HG03469 (cell line): ENCODE measurements around the gene DNMBP.
"Not testable (repeated sequence)": the region's sequence is repeated elsewhere in the genome, so short reads cannot be mapped to it uniquely, and the experiment has no call there.

Experiments
- ATAC-seq: cut with Tn5 transposase; IDR thresholded peaks from one replicate; pipeline ENCODE4 v1.9.1; 2021; ENCODE audit warnings: mild to moderate bottlenecking, moderate library complexity, moderate number of reproducible peaks; ENCODE audit not compliant: unreplicated experiment

The DNMBP gene

DNA sequence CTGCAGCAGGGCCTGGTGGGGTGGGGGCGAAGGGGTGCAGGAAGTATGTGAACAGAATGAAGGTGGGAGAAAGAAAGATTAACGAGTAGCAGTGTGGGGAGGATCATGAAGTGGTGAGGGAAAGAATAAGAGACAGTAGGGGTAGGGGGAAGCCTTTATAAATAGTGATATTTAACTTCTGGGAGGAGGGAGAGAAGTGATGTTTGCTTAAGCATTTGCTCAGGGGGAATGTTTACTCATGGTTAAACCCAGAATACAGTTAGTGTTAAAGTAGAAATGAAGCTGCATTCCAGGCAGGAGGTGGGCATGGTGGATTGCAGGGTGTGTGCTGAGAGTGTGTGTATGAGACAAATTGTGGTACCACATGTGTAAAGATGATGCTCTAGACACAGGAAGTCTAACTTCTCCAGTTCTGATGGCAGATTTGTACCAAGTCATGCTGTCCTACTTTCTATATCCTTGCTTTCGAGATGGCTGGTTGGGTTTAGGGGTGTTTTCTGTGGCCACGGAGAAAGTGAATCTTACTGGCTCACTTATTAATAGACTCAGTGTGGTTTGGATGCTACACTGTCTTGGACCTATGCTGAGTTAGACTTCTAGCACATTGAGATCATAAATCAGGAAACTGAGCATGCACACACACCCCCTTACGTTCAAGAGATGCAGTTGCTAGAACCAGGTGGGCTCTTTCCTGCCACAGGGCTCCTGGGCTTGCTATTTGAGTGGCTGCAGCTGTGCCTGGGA lies 10.6 kb upstream of the DNMBP start:
- peak; percentile 75 for ATAC-seq

DNA sequence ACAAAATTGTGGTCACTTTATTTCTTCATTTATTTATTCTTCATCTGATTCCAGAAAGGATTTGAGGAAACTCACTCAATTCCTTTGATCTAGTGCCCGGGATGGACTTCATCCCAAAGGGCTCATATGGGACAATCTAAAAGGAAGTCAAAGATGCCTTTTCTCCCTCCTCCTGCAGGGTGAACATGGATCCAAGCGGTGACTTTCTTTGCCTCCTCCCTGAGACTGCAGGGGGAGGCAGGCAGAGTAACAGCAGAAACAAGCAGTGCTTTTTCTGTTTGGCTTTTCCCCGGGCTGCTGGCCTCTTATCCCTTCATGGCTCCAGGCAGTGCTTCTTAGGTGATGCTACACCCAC lies 10.0 kb upstream of the DNMBP start:
- no peak for ATAC-seq

DNA sequence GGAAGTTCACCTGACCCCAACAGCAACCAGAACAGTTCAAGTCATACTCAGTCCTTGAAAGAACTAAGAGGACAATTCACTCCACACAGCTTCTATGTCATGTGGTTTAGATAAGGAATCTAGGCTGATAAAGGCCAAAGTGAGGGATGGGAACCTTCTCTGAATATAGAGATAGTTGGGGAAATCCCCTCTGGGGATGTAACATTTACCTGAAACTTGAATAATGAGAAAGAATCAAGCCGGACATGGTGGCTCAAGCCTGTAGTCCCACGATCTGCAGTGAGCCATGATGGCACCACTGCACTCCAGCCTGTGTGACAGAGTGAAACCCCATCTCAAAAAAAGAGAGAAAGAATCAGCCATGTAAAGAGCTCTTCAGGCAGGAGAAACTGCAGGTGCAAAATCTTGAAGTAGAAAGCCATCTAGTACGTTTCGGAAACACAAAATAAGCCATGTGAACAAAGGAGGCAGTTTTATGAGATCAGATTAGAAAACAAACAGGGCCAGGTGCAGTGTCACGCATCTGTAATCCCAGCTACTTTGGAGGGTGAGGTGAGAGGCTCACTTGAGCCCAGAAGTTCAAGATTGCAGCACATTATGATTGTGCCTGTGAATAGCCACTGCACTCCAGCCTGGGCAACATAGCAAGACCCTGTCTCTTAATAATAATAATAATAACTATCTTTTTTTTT lies 4.5 kb upstream of the DNMBP start:
- ATAC-seq: peak; percentile 55

DNA sequence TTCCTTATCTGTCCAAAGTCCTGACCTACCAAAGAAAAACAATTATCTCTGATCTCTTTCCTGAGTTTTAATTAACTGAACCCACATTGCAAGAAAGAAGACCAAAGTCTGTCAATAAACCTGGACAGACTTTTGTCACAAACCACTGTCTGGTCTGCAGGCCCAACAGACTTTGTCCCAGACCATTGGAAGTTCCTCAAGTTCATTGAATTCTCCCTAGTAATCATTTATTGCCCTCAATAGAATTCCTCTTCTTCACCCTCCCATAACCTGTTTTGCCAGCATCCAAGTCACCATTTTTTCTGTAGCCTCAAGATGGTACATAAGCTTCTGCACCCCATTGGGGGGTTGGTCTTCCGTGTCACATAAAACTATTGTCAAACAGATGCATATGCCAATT lies 3.9 kb upstream of the DNMBP start:
- no peak for ATAC-seq

DNA sequence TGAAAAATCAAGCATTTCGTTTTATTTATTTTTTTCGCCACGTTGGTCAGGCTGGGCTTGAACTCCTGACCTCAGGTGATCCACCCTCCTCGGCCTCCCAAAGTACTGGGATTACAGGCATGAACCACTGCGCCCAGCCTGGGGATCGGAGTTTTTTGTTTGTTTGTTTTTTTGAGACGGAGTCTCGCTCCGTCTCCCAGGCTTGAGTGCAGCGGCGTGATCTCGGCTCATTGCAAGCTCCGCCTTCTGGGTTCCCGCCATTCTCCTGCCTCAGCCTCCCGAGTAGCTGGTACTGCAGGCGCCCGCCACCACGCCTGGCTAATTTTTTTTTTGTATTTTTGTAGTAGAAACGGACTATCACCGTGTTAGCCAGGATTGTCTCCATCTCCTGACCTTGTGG lies 2.2 kb upstream of the DNMBP start:
- ATAC-seq: not testable (repeated sequence)

DNA sequence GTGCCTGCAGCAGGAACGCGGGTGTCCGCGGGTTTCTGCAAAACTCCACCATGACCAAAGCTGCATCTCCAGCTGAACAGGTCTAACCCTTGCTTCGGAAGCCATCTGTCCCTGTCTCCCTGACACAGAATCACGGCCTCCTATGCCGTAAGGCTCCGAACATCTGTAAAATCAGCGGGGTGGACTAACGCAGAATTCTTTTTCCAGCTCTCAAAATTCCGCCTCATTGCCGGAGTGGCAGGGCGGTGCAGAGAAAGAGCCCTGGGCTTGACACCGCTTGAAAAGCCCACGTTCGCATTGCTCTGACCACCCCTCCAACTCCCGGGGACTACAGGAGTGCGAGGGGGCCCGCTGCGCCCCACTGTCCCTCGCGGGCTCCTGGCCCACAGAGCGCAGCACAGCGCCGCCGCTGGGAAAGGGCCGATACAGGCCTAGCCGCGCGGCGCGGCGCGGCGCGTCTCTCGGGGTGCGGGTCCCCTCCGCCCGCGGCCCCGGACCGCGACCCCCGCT lies 409 bp downstream of the DNMBP start:
- peak; percentile 22 for ATAC-seq

DNA sequence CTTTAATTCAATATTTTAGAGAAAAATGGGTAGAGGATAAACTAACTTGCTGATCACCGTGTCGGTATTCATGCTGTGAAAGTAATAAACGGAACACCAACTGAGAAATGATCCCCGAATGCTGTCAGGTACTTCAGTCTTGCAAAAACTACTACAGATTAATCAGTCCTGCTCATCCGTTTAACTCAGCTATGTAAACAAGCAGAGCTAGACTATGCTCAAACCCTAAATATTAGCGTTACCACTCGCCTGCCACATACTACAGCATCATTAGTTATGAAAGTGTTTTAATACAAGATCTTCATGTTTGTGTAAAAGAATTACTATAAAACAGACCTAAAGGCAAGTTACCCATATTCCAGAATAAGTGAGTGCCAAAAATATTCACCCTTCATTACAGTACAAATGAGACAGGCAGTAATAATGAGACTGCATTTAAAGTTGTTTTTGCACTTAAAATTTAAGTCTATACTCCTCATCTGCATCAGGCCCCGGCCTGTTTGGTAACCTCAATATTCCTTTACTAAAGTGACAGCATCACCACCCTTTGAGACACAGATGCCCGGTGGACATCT lies 952 bp downstream of the DNMBP start:
- no peak for ATAC-seq

DNA sequence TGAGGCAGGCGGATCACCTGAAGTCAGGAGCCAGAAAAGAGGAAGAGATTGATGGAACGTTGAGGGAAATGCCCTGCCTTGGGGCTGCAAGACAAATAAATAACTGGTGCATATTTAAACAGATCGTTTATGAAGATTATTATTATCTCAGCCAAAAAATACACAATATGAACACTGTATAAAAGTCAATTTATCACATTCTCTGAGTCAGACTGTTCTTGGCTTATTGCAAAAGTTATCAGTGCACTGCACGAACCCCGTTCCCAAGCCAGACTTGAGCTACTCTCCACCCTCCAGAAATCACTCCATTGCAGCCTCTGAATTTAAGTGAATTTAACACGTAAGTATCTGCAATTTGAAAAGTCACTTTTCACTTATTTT lies 1.6 kb downstream of the DNMBP start:
- ATAC-seq: no peak

DNA sequence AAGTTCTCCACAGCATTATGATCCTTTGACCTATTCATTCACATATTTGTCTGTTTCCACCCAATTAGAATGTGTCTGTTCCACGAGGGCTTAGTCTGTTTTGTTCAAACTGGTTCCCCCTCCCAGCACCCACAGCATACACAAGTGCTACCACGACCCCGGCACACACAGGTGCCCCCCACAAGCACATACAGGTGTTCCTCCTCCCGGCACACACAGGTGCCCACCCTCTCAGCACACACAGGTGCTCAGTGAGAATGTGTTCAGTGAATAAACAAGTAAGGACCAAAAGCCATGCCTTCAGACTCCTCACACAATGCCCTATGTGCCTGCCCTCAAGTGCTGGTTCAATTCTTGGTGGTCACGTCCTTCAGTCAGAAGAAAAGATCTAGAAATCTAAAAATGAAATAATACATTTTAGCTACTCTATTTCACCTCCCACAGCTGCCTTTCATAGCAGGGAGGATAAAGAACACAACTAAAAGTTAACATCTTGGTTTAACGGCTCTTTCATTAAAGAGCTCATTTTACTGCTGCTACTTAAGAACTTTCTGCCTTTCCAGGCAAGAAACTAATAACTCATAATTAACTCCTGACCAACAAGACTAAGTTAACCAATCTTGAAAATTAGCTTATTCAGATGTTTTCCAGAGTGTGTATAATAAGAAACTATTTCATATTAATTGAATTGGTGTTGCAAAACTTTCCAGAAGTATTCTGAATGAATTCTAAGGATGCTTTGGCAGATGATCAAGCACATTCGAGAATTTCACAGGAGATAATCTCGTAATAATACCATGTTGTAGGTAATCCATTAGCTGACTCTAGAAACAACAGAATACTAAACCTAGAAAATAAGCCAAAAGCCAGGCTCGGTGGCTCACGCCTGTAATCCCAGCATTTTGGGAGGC lies 2.3 kb downstream of the DNMBP start:
- no peak for ATAC-seq

DNA sequence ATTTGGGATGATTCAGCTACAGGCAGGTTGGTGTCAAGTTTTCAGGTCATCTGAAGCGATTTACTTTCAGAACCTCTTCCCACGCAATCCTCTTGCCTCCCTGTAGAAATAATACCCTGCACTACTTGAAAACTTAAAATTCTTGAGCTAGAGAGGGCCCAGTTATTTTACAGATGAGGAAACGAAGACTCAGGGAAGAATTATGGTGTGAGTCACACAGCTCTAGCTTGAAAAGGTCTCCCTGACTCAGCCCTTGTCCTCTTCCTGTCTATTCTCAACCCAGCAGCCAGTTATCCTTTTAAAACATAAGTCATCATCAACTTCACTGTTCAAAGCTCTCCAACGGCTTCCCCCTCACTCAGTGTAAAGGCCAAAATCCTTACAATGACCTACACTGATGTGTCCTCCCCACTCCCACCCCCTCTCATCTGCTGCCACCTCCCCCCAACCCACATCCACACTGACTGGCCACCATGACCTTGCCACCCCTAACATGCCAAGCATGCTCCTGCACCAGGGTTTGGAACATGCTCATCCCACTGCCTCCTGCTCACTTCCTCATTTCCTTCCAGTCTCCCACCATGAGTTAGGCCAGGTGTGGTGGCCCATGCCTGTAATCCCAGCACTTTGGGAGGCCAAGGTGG lies 3.4 kb downstream of the DNMBP start:
- ATAC-seq: no peak

DNA sequence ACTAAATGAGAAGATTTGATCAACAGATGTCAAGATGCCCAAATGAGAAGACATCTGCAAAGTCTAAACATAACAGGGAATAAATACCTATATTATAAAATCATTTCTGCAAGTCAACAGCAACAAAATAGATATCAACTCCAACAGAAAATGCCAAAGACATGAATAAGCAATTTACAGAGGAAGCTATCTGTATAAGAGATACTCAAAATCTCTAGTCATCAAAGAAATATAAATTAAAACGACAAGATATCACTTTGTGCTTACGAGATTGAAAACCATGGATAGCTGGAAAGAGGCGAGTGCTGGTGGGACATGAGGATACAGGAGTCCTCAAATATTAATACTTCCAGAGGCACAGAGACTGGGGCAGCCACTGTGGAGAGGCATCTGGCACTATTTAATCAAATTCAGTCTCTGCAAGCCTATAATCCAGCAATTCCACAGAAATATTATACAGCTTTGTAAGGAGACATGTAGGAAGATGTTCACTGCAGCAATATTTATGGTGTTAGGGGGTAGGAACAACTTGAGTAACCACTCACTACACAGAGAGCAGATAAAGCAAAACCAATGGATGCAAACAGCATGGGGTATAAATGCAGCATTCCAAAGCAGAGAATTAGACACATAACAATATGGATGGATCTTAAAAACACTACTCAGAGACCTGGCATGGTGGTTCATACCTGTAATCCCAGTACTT lies 4.8 kb downstream of the DNMBP start:
- no peak for ATAC-seq

DNA sequence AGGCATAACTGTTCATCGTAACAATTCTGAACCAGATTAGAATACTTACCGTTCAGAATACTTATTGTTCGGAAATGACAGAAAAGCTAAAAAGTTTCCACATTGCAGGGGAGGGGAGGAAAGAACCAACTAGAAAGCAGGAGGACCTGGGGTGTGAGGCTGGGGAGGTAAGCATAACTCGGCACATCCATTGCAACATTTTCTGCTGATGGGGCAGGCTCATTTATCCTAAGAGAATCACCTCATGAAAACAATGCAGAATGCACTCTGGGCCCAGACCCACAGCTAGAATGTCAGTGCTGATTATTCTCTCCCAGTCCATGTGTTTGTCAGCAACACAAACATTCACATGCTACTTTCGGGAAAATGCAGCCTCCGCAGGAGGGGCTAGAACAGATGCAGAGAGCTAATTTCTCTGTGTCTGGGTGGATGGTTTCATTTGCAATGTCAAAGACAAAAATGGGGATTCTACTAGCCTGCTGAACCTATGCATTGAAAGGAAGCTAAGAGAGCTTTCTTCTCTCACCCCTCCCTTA lies 9.6 kb downstream of the DNMBP start:
- no peak for ATAC-seq

DNA sequence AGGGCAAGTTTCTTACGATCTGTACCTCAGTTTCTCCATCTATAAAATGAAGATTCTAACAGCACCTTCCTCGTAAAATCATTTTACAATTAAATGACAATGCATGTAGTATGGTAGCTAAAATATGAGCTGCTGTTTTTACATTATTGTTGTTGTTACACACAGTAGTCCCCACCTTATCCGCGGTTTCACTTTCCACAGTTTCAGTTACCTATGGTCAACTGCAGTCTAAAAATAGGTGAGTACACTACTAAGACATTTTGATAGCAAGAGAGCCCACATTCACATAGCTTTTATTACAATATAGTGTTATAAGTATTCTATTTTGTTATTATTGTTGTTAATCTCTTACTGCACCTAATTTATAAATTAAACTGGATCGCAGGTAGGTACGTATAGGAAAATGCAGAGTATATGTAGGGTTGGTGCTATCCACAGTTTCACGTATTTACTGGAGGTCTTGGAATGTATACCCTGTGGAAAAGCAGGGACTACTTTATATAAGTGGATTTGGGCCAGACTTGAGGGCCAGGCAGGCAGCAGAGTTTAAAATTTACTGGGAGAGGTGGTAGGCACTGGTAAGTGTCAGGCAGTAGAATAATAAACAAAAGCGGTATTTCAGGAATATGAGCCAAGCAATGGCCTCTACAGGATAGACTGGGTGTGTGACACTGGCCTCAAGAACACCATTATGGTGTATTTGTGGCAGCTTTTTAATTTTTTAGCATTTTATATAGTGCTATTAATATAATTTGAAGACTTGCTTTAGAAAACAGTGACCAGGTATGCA lies 10.2 kb downstream of the DNMBP start:
- ATAC-seq: no peak

DNA sequence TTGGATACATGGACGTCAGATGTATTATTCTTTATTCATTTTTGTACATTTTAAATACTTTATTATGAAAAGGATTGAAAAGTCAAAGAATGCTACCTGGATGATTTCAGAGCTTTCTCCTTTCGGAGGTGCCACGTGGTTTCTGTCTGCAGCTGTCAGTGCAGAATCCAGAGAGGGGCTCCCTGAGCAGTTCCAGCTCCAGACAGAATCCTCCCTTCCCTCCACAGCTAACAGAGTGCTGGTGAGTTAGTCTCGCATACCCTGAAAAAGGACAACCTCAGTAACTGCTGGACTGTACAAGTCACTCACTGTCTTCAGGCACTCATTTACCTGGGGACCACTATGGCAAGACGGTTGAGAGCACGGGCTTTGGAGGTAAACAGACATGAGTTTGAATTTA lies 10.9 kb downstream of the DNMBP start:
- ATAC-seq: no peak

DNA sequence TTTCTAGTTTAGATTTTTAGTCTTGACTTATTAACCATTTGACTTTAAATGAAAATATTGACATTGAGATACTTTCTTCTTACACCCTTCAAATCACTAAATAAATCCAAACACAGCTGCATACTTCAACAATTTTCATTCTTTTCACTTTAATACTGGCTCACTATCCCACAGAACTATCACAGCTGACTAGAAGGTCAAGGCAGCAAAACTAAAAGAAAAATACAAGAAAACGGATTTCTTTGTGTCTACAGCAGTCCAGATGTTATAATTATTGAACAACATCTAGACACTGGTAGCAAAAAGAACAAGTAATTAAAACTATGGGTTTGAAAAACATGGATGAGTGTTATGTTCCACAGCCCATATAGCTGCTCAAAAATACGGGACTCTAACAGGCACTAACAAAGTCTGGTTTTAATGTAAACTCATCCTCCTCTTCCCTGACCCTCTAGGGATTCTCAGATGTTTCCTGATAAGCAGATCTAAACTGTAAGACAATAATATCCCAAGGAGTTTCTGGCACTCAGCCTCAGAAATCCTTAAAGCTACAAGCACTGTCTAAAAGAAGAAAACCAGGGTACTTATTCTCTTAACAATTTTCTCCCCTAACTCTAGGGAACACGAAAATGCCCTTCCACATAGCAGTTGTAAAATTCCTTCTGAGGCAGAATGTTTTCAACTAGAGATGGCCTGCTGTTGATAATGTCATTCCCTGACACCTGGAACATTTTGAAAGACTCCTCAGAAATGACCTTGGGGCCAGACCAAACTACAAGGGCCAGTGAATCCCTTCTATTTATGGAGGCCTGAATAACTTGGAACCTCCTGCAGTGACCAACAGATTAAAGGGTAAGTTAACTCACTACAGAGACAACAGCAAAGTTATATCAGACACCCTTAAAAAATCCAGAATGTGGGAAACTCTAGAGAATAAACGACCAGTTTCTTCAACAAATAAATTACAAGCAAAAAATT lies 12.8 kb downstream of the DNMBP start:
- ATAC-seq: no peak

DNA sequence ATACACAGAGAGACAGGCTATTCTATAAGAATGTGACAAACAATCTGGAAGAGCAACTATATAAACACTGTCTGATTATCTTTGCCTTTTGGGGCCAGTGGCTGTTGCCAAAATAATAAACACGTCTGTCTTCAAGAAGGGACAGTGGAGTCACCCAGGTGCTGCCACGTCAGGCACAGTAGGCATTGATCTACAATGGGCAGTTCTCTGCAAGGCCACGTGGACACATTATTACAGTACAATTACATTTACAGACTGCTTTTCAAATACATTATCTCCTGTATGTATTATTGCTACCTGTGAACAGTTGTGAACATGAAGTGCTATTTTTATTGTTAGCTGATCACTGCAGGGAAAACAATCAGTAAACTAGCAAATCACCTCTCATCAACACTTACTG lies 14.0 kb downstream of the DNMBP start:
- ATAC-seq: no peak

DNA sequence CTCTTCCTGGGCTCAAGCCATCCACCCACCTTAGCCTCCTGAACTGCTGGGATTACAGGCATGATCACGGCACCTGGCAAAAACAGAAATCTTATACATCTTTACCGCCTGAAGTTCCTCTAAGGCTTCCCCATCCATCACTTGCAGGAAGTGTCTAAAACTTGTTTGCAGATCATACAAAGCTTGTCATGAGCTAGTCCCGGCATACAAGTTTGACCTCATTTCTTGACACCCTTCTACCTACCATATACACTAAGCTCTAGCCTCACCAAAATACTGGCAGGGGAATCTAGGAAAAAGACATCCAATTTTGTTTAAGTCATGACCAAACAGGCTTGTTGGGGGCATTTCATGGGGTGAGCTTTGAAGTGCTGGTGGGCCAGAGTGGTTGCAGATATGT lies 14.5 kb downstream of the DNMBP start:
- no peak for ATAC-seq

DNA sequence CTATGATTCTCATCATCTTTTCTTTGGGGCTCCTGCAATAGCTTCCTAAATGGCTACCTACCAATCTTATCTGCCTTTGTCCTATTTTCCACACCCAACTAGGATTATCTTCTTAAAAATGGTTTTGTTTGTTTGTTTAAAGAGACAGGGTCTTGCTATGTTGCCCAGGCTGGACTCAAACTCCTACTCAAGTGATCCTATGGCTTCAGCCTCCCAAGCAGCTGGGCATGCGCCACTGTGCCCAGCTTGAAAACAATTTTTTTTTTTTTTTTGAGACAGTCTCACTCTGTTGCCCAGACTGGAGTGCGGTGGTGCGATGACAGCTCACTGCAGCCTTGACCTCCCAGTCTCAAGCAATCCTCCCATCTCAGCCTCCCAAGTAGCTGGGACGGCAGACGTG lies 14.9 kb downstream of the DNMBP start:
- no peak for ATAC-seq
